ENCODE measurements around the gene HEXIM2.

HEXIM2 gene

GRCh38 chr17:45139533-45139920 is 22.1 kb upstream of the HEXIM2 start:
- DNase-seq (ENCODE audit: extremely low spot score, insufficient read length, low read depth) = no peak
- FAIRE-seq = no peak

DNA sequence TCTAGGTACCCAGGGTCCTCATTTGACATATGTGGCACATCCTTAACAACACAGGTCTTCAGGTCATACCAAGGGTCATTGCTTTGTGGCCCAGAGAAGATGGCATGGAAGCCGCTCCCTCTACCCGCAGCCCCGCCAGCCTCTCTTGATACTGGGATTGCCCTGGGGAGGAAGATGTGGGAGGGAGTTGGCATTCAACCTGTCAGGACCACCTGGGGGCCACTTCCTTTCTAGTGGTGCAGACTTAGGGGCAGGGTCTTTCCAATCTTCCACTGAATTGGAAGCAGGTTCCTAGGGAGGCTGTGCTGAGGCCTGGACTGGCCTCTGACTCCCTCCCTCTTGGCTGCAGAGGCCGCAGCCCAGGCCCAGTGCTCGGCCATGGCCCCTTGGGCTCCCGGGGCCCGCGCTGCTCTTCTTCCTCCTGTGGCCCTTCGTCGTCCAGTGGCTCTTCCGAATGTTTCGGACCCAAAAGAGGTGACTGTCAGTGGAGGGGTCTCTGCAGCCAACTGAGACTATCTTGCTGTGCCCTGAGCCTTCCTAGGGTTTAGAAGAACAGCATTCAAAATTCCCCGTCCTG is 18.5 kb upstream of the HEXIM2 start:
- DNase-seq (ENCODE audit: extremely low spot score, insufficient read length, low read depth) (no peak), FAIRE-seq (no peak)

DNA sequence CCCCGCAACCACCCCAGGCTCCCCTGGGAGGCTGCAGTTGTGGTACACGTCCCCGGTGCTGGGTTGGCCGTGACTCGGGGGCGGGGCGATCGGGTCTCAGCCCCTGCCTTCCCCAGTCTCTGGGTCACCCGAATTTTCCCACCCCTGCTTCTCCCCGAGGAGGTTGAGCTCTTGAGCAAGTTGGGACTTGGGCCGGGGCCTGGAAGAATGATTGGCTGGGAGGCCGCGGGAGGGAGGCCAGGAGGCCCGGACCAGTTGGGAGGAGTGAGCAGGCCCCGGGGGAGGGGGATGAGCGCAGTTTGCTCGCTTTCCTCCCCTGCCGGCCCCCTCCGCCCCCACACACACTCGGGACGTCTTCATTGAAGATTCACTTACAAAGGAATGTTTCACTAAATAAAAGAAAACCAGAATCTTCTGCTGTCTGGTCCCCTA is 17.9 kb upstream of the HEXIM2 start:
- DNase-seq (ENCODE audit: extremely low spot score, insufficient read length, low read depth) = no peak
- peak; percentile 24 for FAIRE-seq

DNA sequence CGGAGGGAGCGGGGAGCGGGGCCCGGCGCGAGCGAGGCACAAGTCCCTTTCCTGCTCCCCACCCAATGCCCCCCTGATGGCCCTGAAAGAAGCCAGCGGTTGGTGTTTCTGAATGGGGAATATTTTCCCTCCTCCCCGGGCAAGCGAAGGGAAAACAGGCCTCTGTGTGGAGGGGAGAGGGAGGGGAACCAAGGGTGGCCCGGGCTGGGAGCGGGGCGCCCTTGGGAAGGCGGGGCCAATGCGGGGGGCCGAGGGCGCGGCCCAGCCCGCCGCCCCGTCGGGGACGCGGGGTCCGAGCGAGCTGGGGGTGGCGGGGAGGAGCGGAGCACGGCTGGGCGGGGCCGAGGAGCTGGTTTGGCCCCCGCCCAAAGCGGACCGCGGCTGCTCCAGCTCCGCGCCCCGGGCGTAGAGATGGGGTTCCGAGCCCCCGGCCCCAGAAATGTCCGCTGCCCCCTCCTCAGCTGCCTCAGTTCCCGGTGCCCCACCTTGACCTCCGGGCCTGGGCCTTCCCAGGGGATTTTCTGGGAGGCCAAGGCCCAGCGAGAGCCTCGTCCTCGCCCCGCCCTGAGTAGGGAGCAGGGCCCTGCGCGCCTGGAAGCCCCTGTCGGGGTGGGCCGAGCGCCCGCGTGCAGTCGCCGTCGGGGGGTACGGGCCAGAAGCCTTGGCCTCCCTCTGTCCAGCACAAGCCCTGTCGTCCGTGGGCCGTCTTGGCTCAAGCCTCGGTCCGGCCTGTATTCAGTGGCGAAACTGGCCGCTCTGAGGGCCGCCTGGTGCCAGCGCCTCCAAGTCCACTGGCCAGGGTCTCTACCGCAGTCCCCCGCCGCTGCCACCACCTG is 17.3 kb upstream of the HEXIM2 start:
- no peak for DNase-seq (ENCODE audit: extremely low spot score, insufficient read length, low read depth)
- no peak for FAIRE-seq

DNA sequence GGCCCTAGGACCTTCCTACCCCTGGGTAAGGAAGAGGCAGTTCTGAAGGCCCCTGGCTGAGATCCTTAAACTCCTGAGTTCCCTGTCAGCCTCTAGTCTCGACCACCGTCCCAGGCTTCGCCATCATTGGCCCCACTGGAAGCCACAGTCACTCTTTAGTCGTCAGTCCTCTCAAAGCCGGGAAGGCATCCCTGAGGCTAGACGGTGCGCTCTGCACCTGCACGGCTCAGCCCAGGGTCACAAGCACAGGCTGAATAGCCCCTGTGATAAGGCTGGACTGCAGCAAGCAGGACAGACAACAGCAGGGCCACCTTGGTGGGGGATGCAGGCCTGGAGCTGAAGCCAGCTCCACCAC is 16.7 kb upstream of the HEXIM2 start:
- no peak for FAIRE-seq

GRCh38 chr17:45146166-45146565 is 15.5 kb upstream of the HEXIM2 start:
- FAIRE-seq (no peak), DNase-seq (ENCODE audit: extremely low spot score, insufficient read length, low read depth) (no peak)

More for the DNA sequence above, 16.7 kb upstream of the HEXIM2 start:
- no peak for DNase-seq (ENCODE audit: extremely low spot score, insufficient read length, low read depth)

- FAIRE-seq (no peak), DNase-seq (ENCODE audit: extremely low spot score, insufficient read length, low read depth) (no peak)
Measured at GRCh38 chr17:45146592-45146889, 15.1 kb upstream of the HEXIM2 start.

- peak; percentile 35 for FAIRE-seq
- no peak for DNase-seq (ENCODE audit: extremely low spot score, insufficient read length, low read depth)
Measured at GRCh38 chr17:45146890-45147580, 14.6 kb upstream of the HEXIM2 start.

DNA sequence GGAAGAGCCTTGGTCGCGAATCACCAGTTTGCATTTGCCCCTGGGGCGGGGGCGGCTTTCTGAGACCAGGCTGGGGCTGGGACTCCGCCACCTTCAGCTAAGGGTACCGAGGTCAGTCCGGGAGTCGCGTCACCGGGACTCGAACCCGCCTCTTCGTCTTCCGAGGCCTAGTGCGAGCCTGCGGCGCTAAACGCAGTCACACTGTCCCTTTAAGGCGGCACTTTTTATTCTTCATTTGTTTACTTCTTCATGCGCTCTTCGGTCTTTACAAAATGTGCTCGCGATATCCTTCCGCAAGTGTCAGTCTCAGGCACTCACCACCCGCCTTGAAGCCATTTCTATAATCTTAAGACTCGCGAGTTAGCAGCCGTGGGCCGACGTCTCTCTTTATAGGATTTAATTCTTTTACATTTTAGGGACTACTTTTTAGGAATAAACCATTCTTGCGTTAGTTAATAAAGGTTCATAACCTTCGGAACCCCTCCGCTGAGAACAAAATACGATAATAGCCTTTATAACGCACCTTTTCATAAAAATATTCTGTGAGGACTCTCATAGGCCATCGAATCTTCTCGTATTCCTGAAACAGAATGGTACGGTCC is 14.0 kb upstream of the HEXIM2 start:
- no peak for DNase-seq (ENCODE audit: extremely low spot score, insufficient read length, low read depth)

GRCh38 chr17:45148183-45149036 is 13.3 kb upstream of the HEXIM2 start, which contains the start of gene HEXIM1:
HEXIM1 (plus strand) TSS chr17:45148475; CDS start chr17:45149191, 716 bp downstream.
- FAIRE-seq (peak; percentile 96), DNase-seq (ENCODE audit: extremely low spot score, insufficient read length, low read depth) (peak; percentile 87)

More for the DNA sequence above, 14.0 kb upstream of the HEXIM2 start:
- FAIRE-seq = no peak

GRCh38 chr17:45149037-45149668 is 12.5 kb upstream of the HEXIM2 start:
- FAIRE-seq = peak; percentile 58
- DNase-seq (ENCODE audit: extremely low spot score, insufficient read length, low read depth) = no peak

DNA sequence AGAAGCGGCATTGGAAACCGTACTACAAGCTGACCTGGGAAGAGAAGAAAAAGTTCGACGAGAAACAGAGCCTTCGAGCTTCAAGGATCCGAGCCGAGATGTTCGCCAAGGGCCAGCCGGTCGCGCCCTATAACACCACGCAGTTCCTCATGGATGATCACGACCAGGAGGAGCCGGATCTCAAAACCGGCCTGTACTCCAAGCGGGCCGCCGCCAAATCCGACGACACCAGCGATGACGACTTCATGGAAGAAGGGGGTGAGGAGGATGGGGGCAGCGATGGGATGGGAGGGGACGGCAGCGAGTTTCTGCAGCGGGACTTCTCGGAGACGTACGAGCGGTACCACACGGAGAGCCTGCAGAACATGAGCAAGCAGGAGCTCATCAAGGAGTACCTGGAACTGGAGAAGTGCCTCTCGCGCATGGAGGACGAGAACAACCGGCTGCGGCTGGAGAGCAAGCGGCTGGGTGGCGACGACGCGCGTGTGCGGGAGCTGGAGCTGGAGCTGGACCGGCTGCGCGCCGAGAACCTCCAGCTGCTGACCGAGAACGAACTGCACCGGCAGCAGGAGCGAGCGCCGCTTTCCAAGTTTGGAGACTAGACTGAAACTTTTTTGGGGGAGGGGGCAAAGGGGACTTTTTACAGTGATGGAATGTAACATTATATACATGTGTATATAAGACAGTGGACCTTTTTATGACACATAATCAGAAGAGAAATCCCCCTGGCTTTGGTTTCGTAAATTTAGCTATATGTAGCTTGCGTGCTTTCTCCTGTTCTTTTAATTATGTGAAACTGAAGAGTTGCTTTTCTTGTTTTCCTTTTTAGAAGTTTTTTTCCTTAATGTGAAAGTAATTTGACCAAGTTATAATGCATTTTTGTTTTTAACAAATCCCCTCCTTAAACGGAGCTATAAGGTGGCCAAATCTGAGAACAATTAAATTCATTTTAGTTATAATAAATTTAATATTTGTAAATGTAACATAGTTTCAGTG is 11.7 kb upstream of the HEXIM2 start:
- DNase-seq (ENCODE audit: extremely low spot score, insufficient read length, low read depth) (no peak), FAIRE-seq (no peak)

- DNase-seq (ENCODE audit: extremely low spot score, insufficient read length, low read depth) = no peak
- FAIRE-seq = no peak
Measured at GRCh38 chr17:45150911-45151809, 10.5 kb upstream of the HEXIM2 start.

GRCh38 chr17:45155029-45155428 is 6.6 kb upstream of the HEXIM2 start:
- FAIRE-seq (no peak), DNase-seq (ENCODE audit: extremely low spot score, insufficient read length, low read depth) (no peak)

GRCh38 chr17:45155483-45155882 is 6.2 kb upstream of the HEXIM2 start:
- no peak for FAIRE-seq
- DNase-seq (ENCODE audit: extremely low spot score, insufficient read length, low read depth) = no peak

GRCh38 chr17:45156242-45156641 is 5.4 kb upstream of the HEXIM2 start:
- no peak for FAIRE-seq
- no peak for DNase-seq (ENCODE audit: extremely low spot score, insufficient read length, low read depth)
